Measurements from ENCODE around the gene FN3KRP.

FN3KRP gene

GRCh38 chr17:82696916-82697807 is 19.3 kb upstream of the FN3KRP start:
- TF ChIP-seq CTCF (IDR thresholded peaks at IDR 0.05; ENCODE audit: borderline replicate concordance, insufficient read depth, low read depth, low read length): no peak
- H3K4me3 ChIP-seq (ENCODE audit: low read depth, low read length): no peak overlapping the region

GRCh38 chr17:82697808-82698064 is 18.8 kb upstream of the FN3KRP start:
- H3K4me3 ChIP-seq (ENCODE audit: low read depth, low read length): no peak overlapping the region
- no peak for TF ChIP-seq CTCF (IDR thresholded peaks at IDR 0.05; ENCODE audit: borderline replicate concordance, insufficient read depth, low read depth, low read length)

- H3K4me3 ChIP-seq (ENCODE audit: low read depth, low read length): peak within 1 kb of the TSS; percentile 53
- TF ChIP-seq CTCF (IDR thresholded peaks at IDR 0.05; ENCODE audit: borderline replicate concordance, insufficient read depth, low read depth, low read length): no peak
Measured at GRCh38 chr17:82698065-82698973, 18.2 kb upstream of the FN3KRP start, which contains the start of gene RAB40B. RAB40B (minus strand) TSS chr17:82698698; CDS start chr17:82698596, 102 bp downstream.

GRCh38 chr17:82698974-82699442 is 17.5 kb upstream of the FN3KRP start:
- no peak for TF ChIP-seq CTCF (IDR thresholded peaks at IDR 0.05; ENCODE audit: borderline replicate concordance, insufficient read depth, low read depth, low read length)
- peak overlapping the region; percentile 25 for H3K4me3 ChIP-seq (ENCODE audit: low read depth, low read length)

- H3K4me3 ChIP-seq (ENCODE audit: low read depth, low read length): no peak overlapping the region
- TF ChIP-seq CTCF (IDR thresholded peaks at IDR 0.05; ENCODE audit: borderline replicate concordance, insufficient read depth, low read depth, low read length): no peak
Measured at GRCh38 chr17:82699551-82699950, 17.0 kb upstream of the FN3KRP start.

GRCh38 chr17:82702231-82702927 is 14.1 kb upstream of the FN3KRP start:
- H3K4me3 ChIP-seq (ENCODE audit: low read depth, low read length): no peak overlapping the region
- TF ChIP-seq CTCF (IDR thresholded peaks at IDR 0.05; ENCODE audit: borderline replicate concordance, insufficient read depth, low read depth, low read length): no peak
